Stimulated activated CD8-positive, alpha-beta memory T cell treated with anti-CD3 and anti-CD28 coated beads, Interleukin-4, amount 100 ng/mL, for 48 hours (primary cell): ENCODE data around the gene AUTS2.

Experiments
- DNase-seq: peaks from one replicate; pipeline ENCODE4 v3.0.0-alpha.2; 2020

The AUTS2 gene

DNA sequence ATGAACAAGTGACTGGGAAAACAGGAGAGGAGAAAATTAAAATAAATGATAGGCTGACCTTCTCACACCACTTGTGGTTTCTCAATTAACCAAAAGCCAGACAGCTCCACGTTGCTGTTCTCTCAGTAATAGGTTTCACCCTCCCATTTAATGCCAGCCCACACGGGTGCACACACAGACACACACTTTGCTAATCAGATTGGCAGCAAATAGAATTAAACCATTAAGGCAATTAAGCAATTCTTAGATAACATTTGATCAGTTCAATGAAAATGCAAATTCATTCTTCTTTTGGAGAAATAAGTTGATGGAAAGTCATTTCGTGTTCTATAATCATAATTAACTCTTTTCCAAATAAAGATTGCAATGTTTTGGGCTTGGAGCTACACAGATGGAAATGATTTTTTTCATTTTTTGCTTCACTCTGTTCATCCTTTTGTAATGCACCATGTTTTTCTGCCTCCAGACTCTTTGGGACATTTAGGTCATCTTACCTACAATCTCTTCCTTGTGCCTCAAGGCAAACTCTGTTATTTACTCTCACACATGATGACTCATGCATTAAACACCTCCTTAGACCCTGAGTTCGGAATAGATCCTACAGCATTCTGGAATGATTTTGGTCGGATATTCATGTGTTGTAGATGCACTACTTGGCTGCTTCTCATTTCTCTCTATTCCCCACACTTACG lies 700.7 kb downstream of the AUTS2 start:
- no peak for DNase-seq

DNA sequence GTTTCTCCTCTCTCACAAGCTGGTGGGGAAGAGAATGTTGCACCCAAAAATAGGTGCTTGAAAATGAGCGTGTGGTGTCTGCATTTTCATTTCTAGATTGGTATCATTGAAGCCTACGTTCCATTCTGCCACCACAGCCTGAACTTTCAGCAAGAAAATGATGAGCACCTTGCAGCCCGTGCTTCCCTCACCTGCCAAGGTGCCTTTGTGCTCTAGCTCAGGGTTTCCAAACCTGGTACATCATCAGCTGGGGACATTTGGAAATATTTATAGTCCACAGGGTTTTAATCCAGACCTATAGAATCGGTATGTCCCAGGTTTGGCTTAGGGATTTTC lies 701.2 kb downstream of the AUTS2 start:
- no peak for DNase-seq

DNA sequence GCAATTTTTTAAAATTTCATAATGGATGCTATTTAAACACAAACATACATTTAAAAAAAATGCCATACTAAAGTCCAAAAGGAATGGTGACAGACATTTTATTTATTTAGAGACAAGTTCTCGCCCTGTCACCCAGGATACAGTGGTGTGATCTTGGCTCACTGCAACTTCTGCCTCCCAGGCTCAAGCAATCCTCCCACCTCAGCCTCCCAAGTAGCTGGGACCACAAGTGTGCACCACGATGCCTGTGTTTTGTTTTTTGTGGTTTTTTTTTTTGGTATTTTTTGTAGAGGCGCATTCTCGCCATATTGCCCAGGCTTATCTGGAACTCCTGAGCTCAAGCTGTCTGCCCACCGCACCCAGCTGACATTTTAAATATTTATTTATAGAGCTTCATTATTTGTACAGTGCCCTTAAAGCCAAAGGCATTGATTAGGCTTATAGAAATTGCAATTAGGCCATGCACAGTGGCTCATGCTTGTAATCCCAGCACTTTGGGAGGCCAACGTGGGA lies 703.5 kb downstream of the AUTS2 start:
- no peak for DNase-seq

DNA sequence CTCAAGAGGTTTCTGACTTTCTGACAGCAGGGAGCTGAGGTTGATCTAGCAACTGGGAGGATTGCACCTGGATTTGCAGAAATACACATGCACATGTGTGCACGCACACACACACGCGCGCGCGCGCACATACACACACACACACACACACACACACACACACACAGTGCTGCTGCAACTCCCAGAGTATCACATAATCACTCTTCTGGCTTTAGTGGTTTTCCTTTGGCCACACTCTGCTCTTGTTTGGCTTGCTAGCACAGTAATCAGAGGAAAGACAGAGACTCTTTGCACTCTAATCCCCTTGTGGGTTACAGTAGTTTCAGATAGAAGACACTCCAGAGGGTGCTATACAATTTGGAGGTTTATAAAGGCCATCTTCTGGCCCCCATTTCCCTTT lies 705.0 kb downstream of the AUTS2 start:
- no peak for DNase-seq

DNA sequence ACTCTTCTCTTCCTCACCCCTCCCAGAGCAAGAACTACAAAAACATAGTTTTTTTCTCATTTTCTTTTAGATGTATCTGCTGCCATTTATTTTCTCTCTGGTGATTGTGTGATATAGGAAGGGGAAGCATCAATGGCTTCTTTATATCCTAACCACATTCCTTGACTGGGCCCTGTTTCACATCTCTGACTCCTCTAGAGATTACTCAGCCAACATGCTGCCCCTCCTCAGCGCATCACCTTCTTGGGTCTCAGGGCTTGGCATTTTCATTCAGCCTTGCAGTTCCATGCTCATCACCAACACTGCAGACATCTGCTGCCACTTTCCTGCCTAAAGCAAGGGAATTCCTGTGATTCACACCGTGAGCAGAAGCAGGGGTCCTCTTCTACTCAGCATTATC lies 705.5 kb downstream of the AUTS2 start:
- no peak for DNase-seq

DNA sequence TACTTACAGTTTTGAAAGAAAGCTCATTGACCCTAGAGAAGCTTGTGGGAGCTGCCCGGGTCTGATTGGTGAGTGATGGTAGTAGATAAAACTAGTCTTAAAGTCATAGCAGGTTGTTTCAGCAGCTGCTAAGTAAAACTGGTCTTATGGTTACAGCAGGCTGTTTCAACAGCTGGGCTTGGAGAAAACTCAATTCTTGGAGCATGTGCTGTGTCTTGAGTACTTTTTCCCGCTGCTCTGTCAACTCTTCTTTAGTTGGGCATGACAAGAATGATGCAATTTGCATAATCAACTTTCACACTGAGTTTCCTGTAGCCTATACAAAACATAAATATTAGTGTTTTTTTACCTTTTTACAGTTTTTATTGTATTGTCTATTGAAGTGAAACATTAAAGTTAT lies 707.9 kb downstream of the AUTS2 start:
- DNase-seq: no peak

DNA sequence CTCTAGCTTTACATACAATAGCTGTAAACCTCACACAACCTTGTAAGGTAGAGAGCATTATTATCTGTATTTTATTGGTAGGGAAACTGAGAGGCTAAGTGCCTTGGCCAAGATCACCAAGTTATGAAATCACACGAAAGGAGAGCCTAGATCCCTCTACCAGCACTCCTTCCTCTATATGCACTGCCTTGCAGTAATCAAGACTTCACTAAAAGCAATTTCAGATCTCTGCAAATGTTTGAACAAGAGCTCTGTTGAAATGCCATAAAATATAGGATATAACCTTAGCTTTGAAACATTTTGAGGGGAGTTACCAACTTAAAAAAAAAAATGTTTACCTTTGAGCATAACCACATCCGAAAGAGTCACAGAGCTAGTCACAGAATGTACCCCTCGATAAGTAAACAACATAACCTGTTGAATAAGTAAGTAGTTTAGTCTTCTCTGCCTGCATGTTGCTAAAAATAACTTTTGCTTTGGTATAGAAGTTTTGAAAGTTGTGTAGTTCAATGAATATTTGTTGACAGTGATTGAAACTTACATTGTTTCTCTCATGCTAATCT lies 709.4 kb downstream of the AUTS2 start:
- DNase-seq: no peak

DNA sequence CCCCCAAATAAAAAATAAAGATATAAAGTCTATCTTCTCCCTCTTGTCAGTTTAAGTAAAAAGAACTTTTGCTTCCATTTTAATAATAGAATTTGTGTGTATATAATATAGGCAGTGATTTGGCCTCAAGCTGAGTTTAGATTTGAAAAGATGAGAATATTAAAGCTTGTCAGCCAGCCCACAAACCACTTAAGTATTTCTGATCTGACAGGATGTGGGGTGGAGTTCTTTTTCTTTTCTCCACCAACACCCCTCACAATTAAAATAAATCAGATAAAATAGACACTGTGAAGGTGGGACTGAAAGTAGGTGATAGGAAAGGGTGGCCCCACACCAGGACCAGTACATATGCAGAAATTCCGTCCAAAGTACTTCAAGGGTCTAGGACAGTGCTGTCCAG lies 714.1 kb downstream of the AUTS2 start:
- DNase-seq: no peak

DNA sequence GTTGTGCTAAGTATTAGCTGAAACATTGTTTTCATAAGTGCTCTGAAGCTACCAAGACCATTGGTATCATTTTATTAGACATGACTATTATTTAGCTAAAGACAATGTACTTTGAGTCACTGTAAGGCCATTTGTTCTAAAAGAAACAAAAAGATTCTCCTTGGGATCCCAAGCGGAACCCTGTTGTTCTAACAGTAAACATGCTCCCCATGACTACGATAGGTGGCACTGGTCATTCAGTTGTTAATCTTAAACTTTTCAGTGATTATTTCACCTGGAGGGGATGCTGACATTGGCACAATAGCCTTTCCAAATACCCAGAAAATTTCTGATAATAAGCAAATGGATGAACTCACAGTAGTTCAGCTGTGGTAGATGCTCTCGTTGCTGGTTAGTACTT lies 715.0 kb downstream of the AUTS2 start:
- DNase-seq: no peak

DNA sequence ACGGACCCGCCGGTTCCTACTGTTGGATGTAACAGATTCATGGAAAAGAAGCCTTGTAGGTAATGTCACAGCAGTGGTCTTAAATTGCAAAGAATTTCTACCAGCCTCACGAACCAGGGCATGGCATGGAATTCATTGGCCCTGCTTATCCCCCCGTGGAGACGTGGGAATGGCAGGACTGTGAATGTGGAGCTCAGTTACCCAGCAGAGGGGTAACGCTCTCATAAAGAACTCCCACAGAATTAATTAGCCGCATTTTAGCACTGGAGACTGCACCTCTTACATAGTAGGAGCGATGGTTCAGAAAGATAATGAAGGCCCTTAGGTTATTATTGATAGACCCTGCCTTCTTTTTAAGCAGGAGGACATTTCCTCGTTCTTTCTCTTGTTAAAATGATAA lies 715.4 kb downstream of the AUTS2 start:
- DNase-seq: no peak

DNA sequence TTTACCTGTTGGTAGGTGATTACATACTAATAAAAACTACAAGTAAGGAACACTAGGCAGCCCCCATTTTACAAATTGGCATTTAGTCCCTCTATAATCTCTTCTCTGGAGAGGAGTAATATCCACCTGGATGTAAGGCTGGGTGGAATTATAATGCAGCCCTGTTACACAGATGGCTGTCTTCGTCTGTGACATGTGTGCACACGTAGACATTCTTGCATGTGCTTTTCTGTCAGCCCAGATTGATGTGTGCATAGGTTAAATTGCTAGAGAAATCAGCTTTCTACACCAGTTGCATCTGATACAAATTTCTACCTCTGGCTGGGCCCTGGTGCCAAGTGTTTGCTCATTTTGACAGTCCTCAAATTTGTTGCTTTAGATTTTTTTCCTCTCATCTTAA lies 715.9 kb downstream of the AUTS2 start:
- DNase-seq: no peak

DNA sequence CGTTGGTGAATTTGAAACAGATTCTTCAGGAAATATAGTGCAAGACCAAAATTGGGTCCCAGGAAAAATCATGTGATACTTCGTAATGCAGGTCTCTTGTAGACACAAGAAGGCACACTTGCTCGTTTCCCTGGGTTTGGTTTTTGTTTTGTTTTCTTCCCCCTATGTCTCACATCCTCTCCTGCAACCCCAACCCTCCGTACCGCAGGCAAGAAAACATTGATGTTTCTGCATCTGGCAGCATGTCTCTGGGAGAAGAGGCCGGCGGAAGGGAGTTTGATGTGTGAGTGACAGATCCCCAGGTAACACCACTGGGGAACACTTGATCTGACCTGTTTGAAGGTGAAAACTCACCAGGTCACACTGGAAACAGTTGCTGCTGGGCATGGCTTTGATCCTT lies 718.5 kb downstream of the AUTS2 start:
- no peak for DNase-seq

DNA sequence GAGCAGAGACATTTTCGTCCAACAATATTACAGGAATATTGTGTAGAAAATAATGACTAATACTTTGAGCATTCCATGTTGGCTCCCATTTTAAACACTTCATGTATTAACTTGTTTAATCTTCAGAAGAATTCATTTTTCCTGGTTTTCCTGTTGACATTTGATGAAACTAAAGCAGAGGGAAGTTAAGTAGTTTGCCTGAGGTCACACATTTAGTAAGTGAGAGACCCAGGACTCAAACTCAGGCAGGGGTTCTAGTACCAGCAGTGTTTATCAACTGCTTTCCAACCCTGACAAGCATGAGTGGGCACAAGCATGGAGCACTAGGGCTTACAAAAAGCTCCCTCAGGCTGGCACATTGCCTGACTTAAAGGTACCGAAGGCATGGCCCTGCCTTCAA lies 719.1 kb downstream of the AUTS2 start:
- DNase-seq: no peak

DNA sequence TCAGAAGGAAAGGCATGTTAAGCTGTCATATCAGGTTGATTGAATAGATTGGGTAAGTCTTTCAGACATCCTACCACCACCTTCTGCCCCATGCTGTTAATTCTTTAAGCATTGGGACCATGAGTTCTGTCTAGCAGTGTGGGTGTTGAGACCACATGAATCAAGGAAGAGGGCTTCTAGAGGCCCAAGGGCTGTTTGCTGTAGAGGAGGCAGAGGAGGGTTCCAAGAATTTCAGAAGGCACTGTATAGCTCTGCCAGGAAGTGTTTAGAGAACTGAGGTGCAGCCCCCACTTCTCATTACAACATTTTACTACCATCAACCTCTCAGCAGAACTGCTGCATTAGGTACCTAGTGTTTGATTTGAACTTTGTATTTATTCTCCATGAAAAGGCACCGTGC lies 720.2 kb downstream of the AUTS2 start:
- no peak for DNase-seq

DNA sequence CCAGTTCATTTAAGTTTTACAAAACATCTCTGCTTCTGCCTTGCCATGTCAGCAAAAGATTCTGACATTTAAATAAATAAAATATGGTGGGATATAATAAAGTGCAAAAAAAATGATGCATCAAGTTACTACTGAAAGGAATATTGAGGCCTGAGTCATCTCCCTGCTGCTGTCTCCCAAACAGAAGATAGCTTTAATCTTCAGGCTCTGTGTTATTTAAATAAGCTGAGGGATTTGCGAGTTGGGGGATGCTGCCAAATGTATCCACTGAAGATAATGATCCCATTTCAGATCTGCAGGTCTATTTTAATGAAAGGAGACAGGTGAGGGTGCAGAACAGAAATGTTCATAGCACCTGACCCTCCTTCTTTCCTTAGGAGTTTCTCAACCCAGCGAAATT lies 720.8 kb downstream of the AUTS2 start:
- no peak for DNase-seq

DNA sequence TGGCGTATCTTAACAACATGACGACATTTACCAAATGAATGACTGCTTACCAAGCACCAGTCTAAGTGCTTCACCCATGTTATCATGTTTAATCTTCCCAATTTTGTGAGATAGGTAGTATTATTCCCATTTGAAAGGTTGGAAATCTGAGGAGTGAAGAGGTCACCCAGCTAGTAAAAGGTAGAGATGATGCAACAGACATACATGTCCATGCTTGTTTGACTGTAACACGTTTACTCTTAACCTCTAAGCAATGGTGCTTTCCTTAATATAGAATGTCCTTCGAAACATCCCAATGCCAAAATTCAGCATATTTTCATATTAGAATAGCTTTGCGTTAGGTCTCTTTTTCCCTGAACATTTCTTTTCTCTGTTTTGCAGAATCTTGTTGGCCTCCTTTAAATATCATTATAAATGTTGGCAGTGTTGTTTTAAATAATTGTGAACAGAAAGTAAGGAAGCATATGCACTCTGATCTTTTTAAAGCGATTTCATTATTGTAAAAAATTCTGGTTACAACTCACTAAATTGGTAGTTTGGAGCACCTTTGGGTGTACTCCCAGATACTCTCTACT lies 722.8 kb downstream of the AUTS2 start:
- DNase-seq: no peak

DNA sequence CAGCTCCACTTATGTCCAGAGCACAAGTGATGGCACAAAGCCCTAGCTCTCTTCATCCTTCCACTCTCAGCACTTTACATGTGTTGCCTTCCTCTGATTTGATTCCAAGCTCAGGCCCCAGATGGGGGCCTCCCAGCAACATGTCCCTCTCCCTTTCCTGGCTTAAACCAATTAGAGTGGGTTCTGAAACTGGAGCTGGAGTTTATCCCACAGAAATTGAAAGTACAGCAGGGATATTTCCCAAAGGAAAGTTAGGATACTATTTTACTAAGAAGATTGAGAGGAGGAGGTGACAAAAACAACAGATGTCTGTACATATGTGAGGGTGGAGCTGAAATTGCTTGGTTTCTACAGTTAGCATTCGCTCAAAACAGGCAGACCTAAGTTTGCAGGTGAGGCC lies 724.6 kb downstream of the AUTS2 start:
- DNase-seq: no peak

DNA sequence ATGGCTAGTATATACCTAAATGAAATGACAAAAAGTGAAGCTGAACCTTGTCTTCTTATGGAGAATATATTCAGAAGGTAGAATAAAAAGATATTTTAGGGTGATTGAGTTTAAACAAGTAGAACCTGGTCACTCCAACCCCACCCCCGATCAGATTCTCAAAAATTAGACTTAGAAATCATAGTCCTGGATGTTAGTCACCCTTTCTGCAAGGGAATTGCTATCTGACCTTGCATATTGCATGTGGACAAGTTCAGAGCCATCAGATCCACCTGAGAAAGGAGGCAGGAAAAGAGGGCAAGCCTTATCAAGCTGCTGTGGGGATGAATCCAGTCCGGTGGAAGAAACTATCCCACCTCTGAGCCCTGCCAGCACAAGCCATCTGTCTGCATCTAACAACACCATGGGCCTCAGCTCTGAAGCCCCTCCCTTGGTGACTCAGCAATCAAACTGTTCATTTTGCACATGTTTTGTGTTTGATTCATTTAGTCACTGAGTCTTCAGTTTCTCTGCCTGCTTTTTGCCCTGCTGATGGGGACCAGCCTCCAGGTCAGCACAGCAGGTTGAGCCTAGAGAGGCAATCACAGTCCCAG lies 727.3 kb downstream of the AUTS2 start:
- DNase-seq: no peak

DNA sequence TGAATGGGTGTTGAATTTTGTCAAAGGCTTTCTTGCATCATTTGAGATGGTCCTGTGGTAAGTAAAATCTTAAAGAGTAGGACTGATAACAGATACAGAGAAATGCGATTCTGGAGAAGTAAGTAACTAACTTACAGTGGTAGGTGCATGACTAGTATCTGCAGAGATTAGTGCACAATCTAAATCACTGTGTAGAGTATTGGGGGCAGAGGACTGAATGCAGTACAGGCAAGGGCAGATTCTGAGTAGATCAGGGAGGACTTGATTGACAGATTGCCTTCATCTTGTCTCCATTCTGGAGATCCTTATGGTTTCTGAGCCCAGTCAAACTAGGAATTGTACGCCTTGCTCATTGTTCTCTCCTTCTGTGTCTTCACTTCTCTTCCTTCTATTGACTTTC lies 736.0 kb downstream of the AUTS2 start:
- no peak for DNase-seq

DNA sequence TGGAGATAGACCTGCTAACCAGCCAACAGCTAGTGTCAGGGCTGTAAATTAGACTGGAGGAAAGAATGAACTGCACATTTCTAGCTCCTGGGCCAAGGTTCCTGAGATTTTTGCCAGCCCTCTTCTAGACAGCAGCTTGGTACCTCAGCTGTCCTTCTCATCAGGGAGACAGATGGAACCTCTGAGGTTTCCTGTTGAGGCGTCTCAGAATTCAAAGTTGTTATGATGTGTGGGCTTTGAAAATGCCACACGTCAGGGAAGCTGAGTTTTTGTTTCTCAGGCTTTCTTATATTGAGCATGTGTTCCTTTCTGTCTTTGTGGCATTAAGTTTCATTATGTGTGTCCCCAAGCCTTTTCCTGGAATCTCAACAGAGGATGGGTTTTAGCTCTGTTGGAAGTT lies 736.6 kb downstream of the AUTS2 start:
- DNase-seq: no peak

DNA sequence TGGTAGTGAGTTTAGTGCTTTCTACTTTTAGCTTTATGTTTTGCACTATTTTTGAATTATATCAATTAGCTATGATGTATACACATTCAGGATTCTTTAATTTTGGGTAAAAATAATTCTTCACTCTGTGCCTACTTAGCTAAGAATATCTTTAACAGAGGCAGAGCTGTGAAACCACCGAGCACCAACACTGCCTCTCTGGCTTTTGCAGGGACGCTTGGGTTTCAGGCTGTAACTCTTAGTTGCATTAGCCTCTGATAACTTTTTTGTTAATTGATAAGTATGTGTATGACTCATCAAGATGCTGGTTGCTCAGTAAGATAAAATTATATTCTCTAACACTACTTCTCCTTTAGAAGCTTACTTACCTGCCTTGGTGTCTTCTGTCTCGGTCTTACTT lies 738.3 kb downstream of the AUTS2 start:
- DNase-seq: no peak

DNA sequence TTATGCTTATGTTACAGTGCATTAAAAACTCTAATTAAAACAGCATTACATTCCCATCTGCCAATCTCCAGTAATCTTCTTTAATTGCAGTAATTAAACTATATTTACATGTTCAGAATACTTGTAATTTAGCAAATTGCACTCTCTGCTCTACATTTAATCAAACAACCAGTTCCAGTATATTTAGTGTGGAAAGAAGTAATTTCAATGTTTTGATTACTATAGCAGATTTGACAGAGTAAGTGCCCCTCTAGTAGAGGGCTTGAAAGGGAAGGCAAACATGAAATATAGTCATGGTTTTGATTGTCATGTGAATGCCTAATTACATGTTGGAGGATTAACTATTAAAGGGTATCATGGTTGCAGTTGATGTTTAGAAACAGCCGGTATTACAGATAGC lies 739.7 kb downstream of the AUTS2 start:
- no peak for DNase-seq

DNA sequence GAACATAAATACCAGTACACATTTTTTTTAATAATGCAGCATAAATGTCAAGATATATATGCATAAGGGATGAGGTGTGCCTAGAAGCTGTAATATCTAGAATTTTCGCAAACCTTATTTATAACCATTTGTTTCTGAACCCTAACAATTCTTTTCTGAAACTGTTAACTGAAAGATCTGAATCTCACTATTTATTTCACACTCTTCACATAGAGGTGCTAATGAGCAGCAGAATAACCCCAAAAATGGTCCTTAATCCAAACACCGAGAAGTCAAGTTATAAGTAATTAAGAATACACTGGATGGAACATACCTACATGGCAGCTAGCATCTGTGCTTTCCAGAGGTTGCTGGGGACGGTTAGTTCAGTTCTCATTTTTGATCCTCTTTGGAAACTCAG lies 742.0 kb downstream of the AUTS2 start:
- no peak for DNase-seq

DNA sequence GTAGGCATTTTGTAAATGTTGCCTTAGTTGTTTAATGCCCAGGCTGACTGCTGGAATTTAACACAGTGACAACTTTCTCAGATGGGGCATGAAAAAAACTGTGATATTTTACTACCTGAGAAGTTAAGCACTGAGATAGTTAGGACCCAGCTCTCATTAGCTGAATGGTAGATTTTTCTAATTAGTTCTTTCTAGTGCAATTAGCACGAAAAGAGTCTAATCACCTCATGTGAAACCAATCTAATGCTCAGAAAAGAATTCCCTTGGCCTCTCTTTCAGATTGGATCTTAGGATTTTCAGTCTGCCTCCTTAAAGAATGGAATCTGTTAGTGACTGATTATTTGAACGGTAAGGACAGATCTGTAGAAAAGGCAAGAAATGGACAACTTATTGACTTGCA lies 743.2 kb downstream of the AUTS2 start:
- no peak for DNase-seq

DNA sequence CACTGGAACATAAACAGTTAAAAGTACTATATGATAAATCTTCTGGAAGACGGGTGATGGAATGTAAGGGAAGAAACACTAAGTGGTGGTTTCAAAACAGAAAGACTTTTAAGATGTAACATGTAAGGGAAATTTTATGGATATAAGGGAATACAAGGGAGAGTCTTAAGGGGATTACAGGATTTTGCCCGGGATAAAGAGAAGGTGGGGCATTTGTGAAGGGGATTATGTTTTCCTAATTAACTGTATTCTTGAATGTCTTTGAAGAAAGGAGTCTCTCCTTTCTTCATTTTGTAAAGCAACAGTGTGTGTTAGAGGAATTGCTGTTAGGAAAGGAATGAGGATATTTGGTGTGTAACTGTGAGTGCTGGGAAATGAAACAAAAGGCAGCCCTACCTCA lies 745.2 kb downstream of the AUTS2 start:
- DNase-seq: no peak
